Suprapubic skin (tissue), 3 donors: ENCODE results near the gene OSER1.
"Not testable (repeated sequence)": the region's sequence is repeated elsewhere in the genome, so short reads cannot be mapped to it uniquely, and the experiment has no call there.

ENCODE experiments used
- EP300 ChIP-seq: sonication (generic); formaldehyde crosslinking; IDR thresholded peaks from one replicate; pipeline ENCODE4 v1.6.1; 2017; ENCODE audit warnings: antibody characterized with exemption
- POLR2A ChIP-seq, 2 donors: fragments of 450-650 bp; IDR thresholded peaks; one replicate each; pipeline ENCODE4 v1.6.1; 2017; ENCODE audit warnings: antibody characterized with exemption in 2 of 2, mild to moderate bottlenecking in 2 of 2, moderate library complexity in 2 of 2
- TF ChIP-seq, protein P1 (sequence below), 2 donors: fragments of 200-600 bp in 1 of 2; fragments of 450-650 bp in 1 of 2; sonication (generic) in 1 of 2; IDR thresholded peaks; one replicate each; pipeline ENCODE4 v1.5.1; 2016 to 2019; ENCODE audit warnings: antibody characterized with exemption in 2 of 2, mild to moderate bottlenecking in 1 of 2, moderate library complexity in 1 of 2

DNA sequence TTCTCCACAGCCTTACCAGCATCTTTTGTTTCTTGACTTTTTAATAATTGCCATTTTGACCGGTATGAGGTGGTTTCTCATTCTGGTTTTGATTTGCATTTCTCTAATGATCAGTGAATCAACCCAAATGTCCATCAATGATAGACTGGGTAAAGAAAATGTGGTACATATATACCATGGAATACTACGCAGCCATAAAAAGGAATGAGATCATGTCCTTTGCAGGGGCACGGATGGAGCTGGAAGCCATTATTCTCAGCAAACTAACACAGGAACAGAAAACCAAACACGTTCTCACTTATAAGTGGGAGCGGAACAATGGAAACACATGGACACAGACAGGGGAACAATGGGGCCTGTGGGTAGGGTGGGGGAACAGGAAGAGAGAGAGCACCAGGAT, 18.9 kb downstream of the OSER1 start:
- not testable (repeated sequence) for TF ChIP-seq EP300; POLR2A (IDR thresholded peaks at IDR 0.05)
- TF ChIP-seq, protein P1, sequence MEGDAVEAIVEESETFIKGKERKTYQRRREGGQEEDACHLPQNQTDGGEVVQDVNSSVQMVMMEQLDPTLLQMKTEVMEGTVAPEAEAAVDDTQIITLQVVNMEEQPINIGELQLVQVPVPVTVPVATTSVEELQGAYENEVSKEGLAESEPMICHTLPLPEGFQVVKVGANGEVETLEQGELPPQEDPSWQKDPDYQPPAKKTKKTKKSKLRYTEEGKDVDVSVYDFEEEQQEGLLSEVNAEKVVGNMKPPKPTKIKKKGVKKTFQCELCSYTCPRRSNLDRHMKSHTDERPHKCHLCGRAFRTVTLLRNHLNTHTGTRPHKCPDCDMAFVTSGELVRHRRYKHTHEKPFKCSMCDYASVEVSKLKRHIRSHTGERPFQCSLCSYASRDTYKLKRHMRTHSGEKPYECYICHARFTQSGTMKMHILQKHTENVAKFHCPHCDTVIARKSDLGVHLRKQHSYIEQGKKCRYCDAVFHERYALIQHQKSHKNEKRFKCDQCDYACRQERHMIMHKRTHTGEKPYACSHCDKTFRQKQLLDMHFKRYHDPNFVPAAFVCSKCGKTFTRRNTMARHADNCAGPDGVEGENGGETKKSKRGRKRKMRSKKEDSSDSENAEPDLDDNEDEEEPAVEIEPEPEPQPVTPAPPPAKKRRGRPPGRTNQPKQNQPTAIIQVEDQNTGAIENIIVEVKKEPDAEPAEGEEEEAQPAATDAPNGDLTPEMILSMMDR (IDR thresholded peaks at IDR 0.05): not testable (repeated sequence)
